Hepatocyte (in vitro differentiated cells): ENCODE data around the gene WDTC1. TPM values are rescaled to one million over a fixed set of nuclear protein-coding genes. Genes with fewer than 3 reads are reported as not detected.

Source experiments
- DNase-seq: peaks from one replicate; pipeline ENCODE4 v3.0.0-alpha.2; 2016; ENCODE audit warnings: low spot score
- H2AFZ ChIP-seq: fragments of 200-600 bp; sonication (generic); 2 replicates; pipeline ENCODE4 v1.6.0; 2016; ENCODE audit warnings: antibody characterized with exemption, mild to moderate bottlenecking
- H3K27ac ChIP-seq: fragments of 200-600 bp; sonication (generic); 2 replicates; pipeline ENCODE4 v1.5.1; 2016; ENCODE audit warnings: mild to moderate bottlenecking
- H3K27me3 ChIP-seq: fragments of 200-600 bp; sonication (generic); 2 replicates; pipeline ENCODE4 v1.6.1; 2016
- H3K36me3 ChIP-seq: fragments of 200-600 bp; sonication (generic); replicated peaks from 2 replicates; pipeline ENCODE4 v1.5.1; 2016; ENCODE audit warnings: low read depth; ENCODE audit not compliant: insufficient read depth
- H3K4me1 ChIP-seq: fragments of 200-600 bp; sonication (generic); 2 replicates; pipeline ENCODE4 v1.5.1; 2016; ENCODE audit warnings: mild to moderate bottlenecking, moderate library complexity; ENCODE audit not compliant: insufficient read depth
- H3K4me2 ChIP-seq: fragments of 200-600 bp; sonication (generic); 2 replicates; pipeline ENCODE4 v1.6.0; 2016
- H3K4me3 ChIP-seq: fragments of 200-600 bp; sonication (generic); 2 replicates; pipeline ENCODE4 v1.5.1; 2016; ENCODE audit warnings: mild to moderate bottlenecking
- H3K79me2 ChIP-seq: fragments of 200-600 bp; sonication (generic); 2 replicates; pipeline ENCODE4 v1.6.0; 2017; ENCODE audit warnings: mild to moderate bottlenecking
- H3K9me2 ChIP-seq: fragments of 200-600 bp; sonication (generic); replicated peaks from 2 replicates; pipeline ENCODE4 v1.6.0; 2017; ENCODE audit warnings: mild to moderate bottlenecking; ENCODE audit not compliant: insufficient read depth
- H3K9me3 ChIP-seq: fragments of 200-600 bp; sonication (generic); 2 replicates; pipeline ENCODE4 v1.5.1; 2016; ENCODE audit warnings: low read depth, mild to moderate bottlenecking
- H4K20me1 ChIP-seq: fragments of 200-600 bp; sonication (generic); 2 replicates; pipeline ENCODE4 v1.6.0; 2016; ENCODE audit warnings: mild to moderate bottlenecking; ENCODE audit not compliant: insufficient read depth, poor library complexity, severe bottlenecking
- EZH2 ChIP-seq: fragments of 200-600 bp; sonication (generic); IDR thresholded peaks from 2 replicates; pipeline ENCODE4 v1.6.1; 2016; ENCODE audit warnings: antibody characterized with exemption, mild to moderate bottlenecking, borderline replicate concordance
- EZH2phosphoT487 ChIP-seq: fragments of 200-600 bp; sonication (generic); IDR thresholded peaks from one replicate; pipeline ENCODE4 v1.6.1; 2018; ENCODE audit warnings: antibody characterized with exemption, mild to moderate bottlenecking, low read depth, moderate library complexity; ENCODE audit not compliant: unreplicated experiment, severe bottlenecking
- WGBS: methylation state at CpG from one replicate; pipeline ENCODE4 v1.1.6; 2016; ENCODE audit warnings: low lambda C conversion rate; ENCODE audit errors: missing lambda C conversion rate; 5-methylcytosine and 5-hydroxymethylcytosine counted together
- polyA plus RNA-seq: library from polyadenylated mRNA; unstranded; fragments of >200 nt; fragmentation: Nextera tagmentation; extraction: Ambion mirVana; gene quantifications from 2 replicates; pipeline ENCODE4 v1.2.1, GENCODE V29; 2016
- total RNA-seq: library from RNA; depleted of rRNA; stranded (reverse); fragments of >200 nt; gene quantifications from 2 replicates; pipeline ENCODE4 v1.2.3, GENCODE V29; 2014
- TF ChIP-seq, protein P1 (sequence below): fragments of 200-600 bp; sonication (generic); IDR thresholded peaks from 2 replicates; pipeline ENCODE4 v1.5.1; 2016; ENCODE audit warnings: antibody characterized with exemption, mild to moderate bottlenecking; ENCODE audit not compliant: poor library complexity

The WDTC1 gene
- total and polyA plus RNA-seq, 2 experiments from 2014 or later = 11.0 to 22.8 TPM

DNA sequence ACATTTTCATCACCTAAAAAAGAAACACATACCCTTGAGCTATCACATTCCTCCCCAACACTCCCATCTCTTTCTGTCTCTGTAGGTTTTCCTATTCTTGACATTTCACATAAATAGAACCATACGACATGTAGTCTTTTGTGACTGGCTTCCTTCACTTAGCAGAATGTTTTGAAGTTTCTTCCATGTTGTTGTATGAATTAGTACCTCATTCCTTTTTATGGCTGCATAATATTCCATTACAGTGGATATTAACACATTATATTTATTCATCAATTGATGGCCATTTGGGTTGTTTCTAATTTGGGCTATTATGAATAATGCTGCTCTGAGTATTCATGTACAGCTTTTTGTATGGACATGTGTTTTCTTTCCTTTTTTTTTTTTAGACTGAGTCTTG, 11.8 kb downstream of the WDTC1 start:
- Histone ChIP-seq H3K4me3 (no peak overlapping the region), H2AFZ (no peak overlapping the region), H3K79me2 (peaks cover 33% of the 10 kb centered on the region), H4K20me1 (no peaks in the 10 kb centered on the region), H3K9me2 (no peaks in the 10 kb centered on the region), H3K27ac (no peak overlapping the region), H3K27me3 (no peaks in the 10 kb centered on the region), H3K36me3 (no peaks in the 10 kb centered on the region), H3K4me1 (no peaks in the 10 kb centered on the region), H3K4me2 (no peak overlapping the region), H3K9me3 (no peaks in the 10 kb centered on the region)
- TF ChIP-seq, protein P1, sequence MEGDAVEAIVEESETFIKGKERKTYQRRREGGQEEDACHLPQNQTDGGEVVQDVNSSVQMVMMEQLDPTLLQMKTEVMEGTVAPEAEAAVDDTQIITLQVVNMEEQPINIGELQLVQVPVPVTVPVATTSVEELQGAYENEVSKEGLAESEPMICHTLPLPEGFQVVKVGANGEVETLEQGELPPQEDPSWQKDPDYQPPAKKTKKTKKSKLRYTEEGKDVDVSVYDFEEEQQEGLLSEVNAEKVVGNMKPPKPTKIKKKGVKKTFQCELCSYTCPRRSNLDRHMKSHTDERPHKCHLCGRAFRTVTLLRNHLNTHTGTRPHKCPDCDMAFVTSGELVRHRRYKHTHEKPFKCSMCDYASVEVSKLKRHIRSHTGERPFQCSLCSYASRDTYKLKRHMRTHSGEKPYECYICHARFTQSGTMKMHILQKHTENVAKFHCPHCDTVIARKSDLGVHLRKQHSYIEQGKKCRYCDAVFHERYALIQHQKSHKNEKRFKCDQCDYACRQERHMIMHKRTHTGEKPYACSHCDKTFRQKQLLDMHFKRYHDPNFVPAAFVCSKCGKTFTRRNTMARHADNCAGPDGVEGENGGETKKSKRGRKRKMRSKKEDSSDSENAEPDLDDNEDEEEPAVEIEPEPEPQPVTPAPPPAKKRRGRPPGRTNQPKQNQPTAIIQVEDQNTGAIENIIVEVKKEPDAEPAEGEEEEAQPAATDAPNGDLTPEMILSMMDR = no peak
- TF ChIP-seq EZH2 (no peak), EZH2phosphoT487 (no peak)
- WGBS = 86% methylated on average over 1 of the region's 1 CpG
- no peak for DNase-seq

DNA sequence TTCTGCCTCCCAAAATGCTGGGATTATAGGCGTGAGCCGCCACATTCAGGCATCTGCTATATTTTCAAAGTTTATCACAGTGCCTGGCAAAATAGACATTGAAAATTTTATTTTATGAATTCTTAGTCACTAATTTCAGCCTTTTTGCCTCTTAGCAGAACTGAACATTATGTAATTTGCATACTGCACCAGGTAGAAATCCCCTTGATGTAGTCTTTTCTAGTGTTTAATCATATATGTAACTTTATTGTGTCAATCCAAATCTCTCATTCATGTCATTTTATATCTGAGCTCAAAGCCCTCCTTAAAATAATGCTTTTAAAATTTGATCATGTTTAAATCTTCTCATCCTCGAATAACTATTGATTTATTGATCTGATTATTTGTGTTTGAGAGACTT, 19.2 kb downstream of the WDTC1 start:
- Histone ChIP-seq H2AFZ (no peak overlapping the region), H3K4me1 (no peaks in the 10 kb centered on the region), H3K9me3 (no peaks in the 10 kb centered on the region), H3K4me3 (no peak overlapping the region), H3K9me2 (no peaks in the 10 kb centered on the region), H3K79me2 (peaks cover 22% of the 10 kb centered on the region), H3K27ac (no peak overlapping the region), H3K27me3 (no peaks in the 10 kb centered on the region), H3K36me3 (no peaks in the 10 kb centered on the region), H3K4me2 (no peak overlapping the region), H4K20me1 (no peaks in the 10 kb centered on the region)
- no peak for TF ChIP-seq EZH2phosphoT487
- TF ChIP-seq, protein P1 = no peak
- no peak for TF ChIP-seq EZH2
- no peak for DNase-seq
- 89% methylated on average over 3 of the region's 3 CpGs for WGBS

DNA sequence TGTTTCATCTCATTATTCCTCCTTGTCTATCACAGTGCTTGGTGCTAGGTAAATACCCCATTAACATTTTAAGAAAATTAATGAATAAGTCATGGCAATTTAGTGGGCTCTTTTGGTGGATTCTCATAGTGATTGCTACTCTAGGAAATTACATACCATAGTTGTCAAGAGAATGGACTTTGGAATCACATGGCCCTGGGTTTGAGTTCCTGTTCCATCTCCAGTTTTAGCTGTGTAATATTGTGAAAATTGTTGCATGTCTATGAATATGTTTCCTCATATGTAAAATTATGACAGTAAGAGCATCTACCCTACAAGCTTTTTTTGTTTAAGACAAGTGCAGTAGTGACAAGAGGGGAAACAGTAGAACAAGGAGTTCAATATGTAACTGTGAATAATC, 20.7 kb downstream of the WDTC1 start:
- no peaks in the 10 kb centered on the region for H3K36me3 ChIP-seq
- no peaks in the 10 kb centered on the region for H3K4me1 ChIP-seq
- H3K4me3 ChIP-seq = no peak overlapping the region
- H3K27ac ChIP-seq = no peak overlapping the region
- TF ChIP-seq EZH2 (no peak), EZH2phosphoT487 (no peak)
- TF ChIP-seq, protein P1 = no peak
- no peaks in the 10 kb centered on the region for H3K27me3 ChIP-seq
- H4K20me1 ChIP-seq = no peaks in the 10 kb centered on the region
- H3K4me2 ChIP-seq = no peak overlapping the region
- H2AFZ ChIP-seq = no peak overlapping the region
- peaks cover 20% of the 10 kb centered on the region for H3K79me2 ChIP-seq
- no peaks in the 10 kb centered on the region for H3K9me2 ChIP-seq
- no peak for DNase-seq
- no peaks in the 10 kb centered on the region for H3K9me3 ChIP-seq

DNA sequence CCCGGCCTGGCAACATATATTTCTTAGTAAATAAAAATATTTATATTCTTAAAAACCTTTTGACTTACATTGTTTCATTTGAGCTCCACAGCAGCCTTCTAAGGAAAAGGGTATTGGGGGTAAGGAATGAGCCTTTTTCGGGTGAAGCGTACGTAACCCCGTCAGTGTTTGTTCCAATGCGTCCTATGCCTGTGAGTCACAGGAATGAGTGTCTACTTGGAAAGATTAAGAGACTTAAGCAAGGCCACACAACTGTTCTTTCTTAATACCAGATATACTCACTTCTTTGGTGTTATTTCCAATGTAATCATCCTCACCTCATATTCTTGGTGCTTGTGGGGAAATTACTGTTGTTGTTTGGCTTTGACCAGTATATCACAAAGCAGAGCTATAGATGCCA, 22.7 kb downstream of the WDTC1 start:
- no peaks in the 10 kb centered on the region for H3K9me3 ChIP-seq
- no peak overlapping the region for H3K27ac ChIP-seq
- H3K9me2 ChIP-seq = no peaks in the 10 kb centered on the region
- DNase-seq = no peak
- H3K4me1 ChIP-seq = no peaks in the 10 kb centered on the region
- H3K4me3 ChIP-seq = no peak overlapping the region
- no peaks in the 10 kb centered on the region for H4K20me1 ChIP-seq
- TF ChIP-seq EZH2 = no peak
- TF ChIP-seq, protein P1 = no peak
- no peak for TF ChIP-seq EZH2phosphoT487
- H3K4me2 ChIP-seq = no peak overlapping the region
- H3K36me3 ChIP-seq = no peaks in the 10 kb centered on the region
- no peak overlapping the region for H2AFZ ChIP-seq
- H3K27me3 ChIP-seq = no peaks in the 10 kb centered on the region
- 90% methylated on average over 6 of the region's 6 CpGs for WGBS
- peaks cover 20% of the 10 kb centered on the region for H3K79me2 ChIP-seq
